GM12878 (cell line): ENCODE results near the gene TH. TPM values are rescaled to one million over a fixed set of nuclear protein-coding genes. Genes with fewer than 3 reads are reported as not detected.
A peak's percentile ranks its signal among the peaks of the same experiment; 100 is the strongest.

Experiments used
- ATAC-seq: fragments of 200-7000 bp; cut with Tn5 transposase; 3 replicates; pipeline ENCODE4 v1.9.1; 2020; ENCODE audit warnings: mild to moderate bottlenecking, moderate library complexity
- BruUV-seq: library from RNA; stranded (reverse); fragments of 400-500 nt; replicated peaks from 2 replicates; lab custom pipeline; 2021; lab: Mats Ljungman, UMichigan
- CTCF ChIA-PET: fragments of 300-600 bp; sonication (Branson Sonifier 250); formaldehyde crosslinking; extraction: SDS; loops from one replicate; lab custom pipeline; 2021; ENCODE audit warnings: inconsistent platforms; lab: Yijun Ruan, JAX
- POLR2A ChIA-PET: fragments of 350-600 bp; formaldehyde crosslinking; extraction: SDS; loops from one replicate; lab custom pipeline; 2021; ENCODE audit warnings: inconsistent platforms; lab: Charles Lee
- RAD21 ChIA-PET: fragments of 300-600 bp; sonication (Branson Sonifier 250); formaldehyde crosslinking; loops from one replicate; lab custom pipeline; 2023; ENCODE audit warnings: antibody characterized with exemption; ENCODE audit not compliant: unreplicated experiment; lab: Charles Lee
- SMC1A ChIA-PET: fragments of 300-600 bp; sonication (Branson Sonifier 250); formaldehyde crosslinking; loops from one replicate; lab custom pipeline; 2023; ENCODE audit not compliant: unreplicated experiment, uncharacterized antibody; lab: Charles Lee
- DNase-seq: peaks from one replicate; pipeline ENCODE4 v3.0.0-alpha.2; 2011; ENCODE audit warnings: low read depth, low spot score
- FAIRE-seq: peaks from 3 replicates; lab custom pipeline; 2011; peaks lifted over from hg19 to GRCh38; lab: Jason Lieb, UNC
- H2AFZ ChIP-seq: 2 replicates; pipeline ENCODE4 v1.6.0; 2011; ENCODE audit warnings: low read depth, low read length, control low read depth; ENCODE audit not compliant: control insufficient read depth
- H3K27ac ChIP-seq: 2 replicates; pipeline ENCODE4 v1.5.1; 2011; ENCODE audit warnings: control low read depth; ENCODE audit not compliant: control insufficient read depth, insufficient read depth
- H3K27me3 ChIP-seq, 2 experiments: replicated peaks in 1 of 2; 2 replicates each; pipeline versions ENCODE4 v1.6.0 to v1.6.1; 2011; ENCODE audit warnings: low read length in 1 of 2; ENCODE audit not compliant: control insufficient read depth in 2 of 2, insufficient read depth in 2 of 2
- H3K36me3 ChIP-seq, 2 experiments: 2 replicates each; pipeline ENCODE4 v1.5.1; 2011; ENCODE audit warnings: low read length in 1 of 2; ENCODE audit not compliant: control insufficient read depth in 2 of 2, insufficient read depth in 2 of 2
- H3K4me1 ChIP-seq: 2 replicates; pipeline ENCODE4 v1.6.1; 2011; ENCODE audit warnings: mild to moderate bottlenecking, low read length, moderate library complexity, mixed read lengths; ENCODE audit not compliant: control insufficient read depth, insufficient read depth
- H3K4me2 ChIP-seq: 2 replicates; pipeline ENCODE4 v1.6.0; 2011; ENCODE audit warnings: control low read depth; ENCODE audit not compliant: control insufficient read depth, insufficient read depth
- H3K4me3 ChIP-seq: fragments of 200-600 bp; sonication (generic); 2 replicates; pipeline ENCODE4 v1.5.1; 2016
- H3K79me2 ChIP-seq: 2 replicates; pipeline ENCODE4 v1.6.0; 2011; ENCODE audit warnings: low read length; ENCODE audit not compliant: control insufficient read depth, insufficient read depth
- H3K9ac ChIP-seq: 2 replicates; pipeline ENCODE4 v1.8.0; 2011; ENCODE audit warnings: low read length, control low read depth, mixed read lengths; ENCODE audit not compliant: control insufficient read depth, insufficient read depth
- H3K9me3 ChIP-seq: replicated peaks from 3 replicates; pipeline ENCODE4 v1.5.1; 2011; ENCODE audit warnings: mild to moderate bottlenecking, low read length; ENCODE audit not compliant: control insufficient read depth, insufficient read depth
- H4K20me1 ChIP-seq: 2 replicates; pipeline ENCODE4 v1.6.0; 2011; ENCODE audit not compliant: control insufficient read depth, insufficient read depth
- NFYA ChIP-seq: IDR thresholded peaks from 2 replicates; pipeline ENCODE4 v1.6.1; 2011; ENCODE audit warnings: low read depth, mild to moderate bottlenecking, low read length, improper control_type of control experiment, borderline replicate concordance
- RAD21 ChIP-seq: IDR thresholded peaks from 2 replicates; pipeline ENCODE4 v1.6.1; 2011; ENCODE audit warnings: mild to moderate bottlenecking, low read depth, low read length, moderate library complexity; ENCODE audit not compliant: insufficient read depth
- WGBS: methylation state at CpG from one replicate; pipeline ENCODE4 v1.1.6; 2016; ENCODE audit warnings: low lambda C conversion rate; ENCODE audit not compliant: insufficient replicate concordance, insufficient coverage; ENCODE audit errors: missing lambda C conversion rate; 5-methylcytosine and 5-hydroxymethylcytosine counted together
- in situ Hi-C: fragments of 300-500 bp; cut with MboI; formaldehyde crosslinking; loops from 9 replicates; pipeline ENCODE4 v1.14.3; 2018; ENCODE audit warnings: mixed read lengths
- intact Hi-C: fragments of 100-400 bp; cut with micrococcal nuclease; formaldehyde crosslinking; loops from one replicate; pipeline ENCODE4 v1.14.2; 2022; ENCODE audit not compliant: unreplicated experiment
- polyA plus RNA-seq, 11 experiments: library from polyadenylated mRNA; depleted of rRNA in 4 of 11; unstranded in 6 of 11; stranded (reverse) in 5 of 11; fragments of >200 nt; fragmentation: Nextera tagmentation in 4 of 11; fragmentation: Illumina TruSeq in 1 of 11; extraction: Ambion mirVana in 4 of 11; extraction: Trizol in 1 of 11; gene quantifications; 1 replicate in 1 of 11; 2 replicates in 10 of 11; pipeline versions ENCODE4 v1.2.1 to v1.2.3, GENCODE V29; 2011 to 2016; ENCODE audit warnings: inconsistent platforms in 2 of 11, missing spikeins in 2 of 11, low read depth in 1 of 11
- total RNA-seq, 4 experiments: library from RNA; depleted of rRNA in 3 of 4; stranded (reverse); fragments of >200 nt in 3 of 4; fragmentation: Illumina TruSeq in 1 of 4; extraction: Trizol in 1 of 4; gene quantifications; 2 replicates each; pipeline versions ENCODE4 v1.2.1 to v1.2.3, GENCODE V29; 2013 to 2021
- TF ChIP-seq, protein P1 (sequence below), 3 experiments: IDR thresholded peaks in 2 of 3; conservative IDR thresholded peaks in 1 of 3; 2 replicates each; pipeline ENCODE4 v1.5.1; 2011; ENCODE audit warnings: low read depth in 3 of 3, low read length in 3 of 3, mild to moderate bottlenecking in 3 of 3, control low read depth in 2 of 3, moderate library complexity in 2 of 3, inconsistent platforms in 1 of 3, mixed read lengths in 1 of 3; ENCODE audit not compliant: control insufficient read depth in 2 of 3, insufficient read depth in 1 of 3; ENCODE audit errors: extremely low read depth in 1 of 3

Gene TH
- total and polyA plus RNA-seq, 10 of the 15 experiments (the other 5 are each of a cell fraction or from before 2014, with no cell fraction given): not detected

DNA sequence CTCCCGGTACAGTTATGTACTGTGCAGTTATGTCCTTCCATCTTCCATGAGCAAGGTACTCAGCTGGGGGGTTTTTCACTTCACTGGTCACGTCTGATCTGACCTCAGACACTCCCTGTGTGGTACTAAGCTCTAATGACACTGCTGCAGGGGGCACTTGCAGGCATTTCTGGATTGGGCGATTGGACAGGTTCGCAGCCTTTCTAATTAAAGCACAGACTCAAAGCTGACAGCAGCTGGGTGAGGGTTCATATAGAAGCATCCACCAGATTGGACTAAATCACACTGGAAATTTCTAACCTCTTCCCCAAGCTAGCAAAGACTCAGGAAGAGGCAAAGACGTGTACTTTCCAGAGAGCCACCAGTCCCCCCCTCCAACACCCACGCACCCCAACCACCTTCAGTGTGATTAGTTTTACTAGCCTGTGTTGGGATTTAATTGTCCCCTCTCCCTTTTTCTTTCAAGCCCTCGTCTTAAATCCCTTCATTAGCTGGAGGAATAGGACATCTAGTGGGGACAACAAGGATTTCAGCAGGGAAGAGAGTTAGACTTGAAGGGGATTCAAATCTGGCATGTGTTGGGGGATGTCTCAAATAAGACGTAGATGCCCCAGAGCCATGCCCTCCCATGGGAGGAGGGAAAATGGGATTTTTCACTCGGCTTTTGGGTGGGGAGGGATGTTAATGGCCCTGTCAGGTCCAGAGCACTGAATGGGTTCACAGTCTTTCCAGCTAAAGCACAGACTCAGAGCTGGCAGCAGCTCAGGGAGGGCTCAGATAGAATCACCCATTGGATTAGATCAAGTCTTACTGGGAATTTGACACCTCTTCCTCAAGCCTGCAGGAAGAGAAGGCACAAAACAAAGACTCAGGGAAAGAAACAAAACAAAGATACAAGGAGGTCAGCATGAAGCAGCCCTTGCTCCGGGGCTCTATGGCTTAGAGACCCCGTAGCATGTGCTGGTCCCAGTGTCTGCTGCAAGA lies 21.5 kb downstream of the TH start:
- ATAC-seq (no peak), FAIRE-seq (no peak), DNase-seq (no peak)
- Histone ChIP-seq H3K27me3 (no peaks in the 10 kb centered on the region; a peak in 1 of 4 replicates), H3K9ac (no peak overlapping the region), H3K4me3 (no peak overlapping the region), H4K20me1 (no peaks in the 10 kb centered on the region), H3K9me3 (no peaks in the 10 kb centered on the region), H3K36me3 (no peaks in the 10 kb centered on the region), H2AFZ (no peak overlapping the region), H3K79me2 (no peaks in the 10 kb centered on the region), H3K4me1 (no peaks in the 10 kb centered on the region), H3K4me2 (no peak overlapping the region), H3K27ac (no peak overlapping the region)
- in situ Hi-C loops (loop anchor here (5.0 kb wide), 2 partner anchors 328 to 453 kb away; partner anchors contain the start of gene KRTAP5-6), intact Hi-C loops (loop anchor here (2.0 kb wide), 2 partner anchors 267 to 455 kb away; no protein-coding TSS in a partner anchor)
- SMC1A ChIA-PET: interaction anchor here (0.6 to 3.1 kb wide), 7 partner anchors 114 to 1089 kb away, joined by 3 to 46 read pairs (median 5); no protein-coding TSS in a partner anchor
- RAD21 ChIA-PET: interaction anchor here (0.9 to 6.4 kb wide), 6 partner anchors 113 to 497 kb away, joined by 3 to 101 read pairs (median 10); no protein-coding TSS in a partner anchor
- BruUV-seq: no TSS peak
- WGBS: 12% methylated on average over 11 of the region's 11 CpGs
- POLR2A ChIA-PET: no interaction called here
- CTCF ChIA-PET: interaction anchor here (0.6 to 7.8 kb wide), 24 partner anchors 8 to 700 kb away, joined by 3 to 180 read pairs (median 7); partner anchors contain the start of gene SYT8
- TF ChIP-seq, protein P1, sequence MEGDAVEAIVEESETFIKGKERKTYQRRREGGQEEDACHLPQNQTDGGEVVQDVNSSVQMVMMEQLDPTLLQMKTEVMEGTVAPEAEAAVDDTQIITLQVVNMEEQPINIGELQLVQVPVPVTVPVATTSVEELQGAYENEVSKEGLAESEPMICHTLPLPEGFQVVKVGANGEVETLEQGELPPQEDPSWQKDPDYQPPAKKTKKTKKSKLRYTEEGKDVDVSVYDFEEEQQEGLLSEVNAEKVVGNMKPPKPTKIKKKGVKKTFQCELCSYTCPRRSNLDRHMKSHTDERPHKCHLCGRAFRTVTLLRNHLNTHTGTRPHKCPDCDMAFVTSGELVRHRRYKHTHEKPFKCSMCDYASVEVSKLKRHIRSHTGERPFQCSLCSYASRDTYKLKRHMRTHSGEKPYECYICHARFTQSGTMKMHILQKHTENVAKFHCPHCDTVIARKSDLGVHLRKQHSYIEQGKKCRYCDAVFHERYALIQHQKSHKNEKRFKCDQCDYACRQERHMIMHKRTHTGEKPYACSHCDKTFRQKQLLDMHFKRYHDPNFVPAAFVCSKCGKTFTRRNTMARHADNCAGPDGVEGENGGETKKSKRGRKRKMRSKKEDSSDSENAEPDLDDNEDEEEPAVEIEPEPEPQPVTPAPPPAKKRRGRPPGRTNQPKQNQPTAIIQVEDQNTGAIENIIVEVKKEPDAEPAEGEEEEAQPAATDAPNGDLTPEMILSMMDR (IDR thresholded peaks at IDR 0.05 in 2 of 3, conservative IDR thresholded peaks at IDR 0.05 in 1 of 3; ENCODE audit: control insufficient read depth in 2 of 3, extremely low read depth in 1 of 3, insufficient read depth in 1 of 3, low read depth in 3 of 3, low read length in 3 of 3): peak in 2 of 3 experiments; percentile 9 to 16; a peak in 2 of 6 replicates
- TF ChIP-seq RAD21 (peak; percentile 53), NFYA (no peak)
